ENCODE measurements around the gene CRB1. TPM values are rescaled to one million over a fixed set of nuclear protein-coding genes. Genes with fewer than 3 reads are reported as not detected.

Gene CRB1
- total RNA-seq, 1 experiment from 2014 or later: not detected

DNA sequence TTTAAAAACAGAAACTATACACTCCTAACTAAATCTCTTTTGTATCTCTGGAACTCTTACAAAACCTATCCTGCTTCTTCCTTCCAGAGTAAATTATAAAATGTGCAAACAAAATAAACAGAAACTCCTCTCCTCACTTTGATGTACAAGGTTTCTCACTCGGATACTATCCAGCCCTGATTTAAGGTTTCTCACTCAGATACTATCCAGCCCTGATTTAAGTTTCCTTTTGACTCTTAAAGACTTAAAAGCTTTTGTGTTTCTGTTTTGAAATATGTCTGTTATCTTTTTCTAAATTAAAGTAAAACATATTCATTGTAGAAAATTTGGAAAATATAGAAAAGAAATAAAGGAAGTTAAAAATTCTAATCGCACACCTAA lies 132.5 kb downstream of the CRB1 start:
- H3K18ac ChIP-seq (ENCODE audit: insufficient read length, low read depth, low read length): no peak overlapping the region
- Mint-ChIP-seq H3K36me3 (ENCODE audit: insufficient read depth in 1 of 3, low read depth in 3 of 3) (no peaks in the 10 kb centered on the region; a peak in 1 of 7 replicates), H3K4me3 (no peak overlapping the region), H3K27me3 (ENCODE audit: low read depth) (no peaks in the 10 kb centered on the region), H3K9me3 (peaks cover 2 to 3% of the 10 kb centered on the region in 2 experiments; a peak in 3 of 5 replicates), H3K4me1 (peaks cover 2 to 3% of the 10 kb centered on the region in 2 experiments; a peak in 3 of 4 replicates), H3K27ac (no peak overlapping the region)
- no peak overlapping the region for H3K56ac ChIP-seq (ENCODE audit: insufficient read length, low read depth, low read length)
- H2BK5ac ChIP-seq (ENCODE audit: insufficient read length, low read length): no peak overlapping the region
- no peak for TF ChIP-seq CTCF (conservative IDR thresholded peaks at IDR 0.05)
- H3K23me2 ChIP-seq (ENCODE audit: insufficient read length, low read depth, low read length, poor library complexity, severe bottlenecking): no peaks in the 10 kb centered on the region
- H4K8ac ChIP-seq (replicated peaks; ENCODE audit: insufficient read length, low read depth, low read length): no peak overlapping the region
- H3K4ac ChIP-seq (ENCODE audit: low read depth, low read length): no peak overlapping the region
- H3K79me2 ChIP-seq (ENCODE audit: insufficient read depth, low read length): no peaks in the 10 kb centered on the region
- no peaks in the 10 kb centered on the region for H3K27me3 ChIP-seq (ENCODE audit: insufficient read depth, low read length)
- H2BK12ac ChIP-seq (ENCODE audit: insufficient read length, low read depth, low read length): no peak overlapping the region
- no peak overlapping the region for H2BK120ac ChIP-seq (ENCODE audit: low read depth, low read length, poor library complexity, severe bottlenecking)
- no peak overlapping the region for H3T11ph ChIP-seq (ENCODE audit: low read length)
- no peak overlapping the region for H4K5ac ChIP-seq (ENCODE audit: insufficient read length, low read depth, low read length)
- DNase-seq: no peak
- H2BK20ac ChIP-seq (ENCODE audit: low read depth, low read length, poor library complexity, severe bottlenecking): no peak overlapping the region
- no peaks in the 10 kb centered on the region for H3K79me1 ChIP-seq (ENCODE audit: insufficient read depth, low read depth, low read length, poor library complexity, severe bottlenecking)
- no CpG with 5 or more reads among the region's 2 CpGs for WGBS (ENCODE audit: extremely low coverage, insufficient read length, low lambda C conversion rate)
- no peaks in the 10 kb centered on the region for H4K20me1 ChIP-seq (ENCODE audit: control insufficient read depth, insufficient read depth, insufficient read length)
- no peak overlapping the region for H3K4me2 ChIP-seq (ENCODE audit: insufficient read depth, insufficient read length, low read length)
- no peaks in the 10 kb centered on the region for H3K4me1 ChIP-seq (ENCODE audit: insufficient read depth, low read length)
- H3K27ac ChIP-seq (ENCODE audit: insufficient read length, low read depth, low read length): no peak overlapping the region
- H2AFZ ChIP-seq (ENCODE audit: low read length): no peak overlapping the region
- H3K9me3 ChIP-seq (ENCODE audit: control insufficient read depth, low read depth, low read length): no peaks in the 10 kb centered on the region
- no peak overlapping the region for H3K14ac ChIP-seq (ENCODE audit: insufficient read depth, low read length)
- H4K91ac ChIP-seq (ENCODE audit: insufficient read length, low read depth, low read length): no peak overlapping the region
- no peak overlapping the region for H3K9ac ChIP-seq (ENCODE audit: extremely low read depth, insufficient read length, low read length)
- H2AK5ac ChIP-seq (ENCODE audit: insufficient read length, low read length): no peak overlapping the region
- no peak overlapping the region for H3K23ac ChIP-seq (ENCODE audit: insufficient read length, low read depth, low read length)
- H2BK15ac ChIP-seq (ENCODE audit: low read depth, low read length): no peak overlapping the region
